ENCODE measurements around the gene BLCAP.

BLCAP gene

DNA sequence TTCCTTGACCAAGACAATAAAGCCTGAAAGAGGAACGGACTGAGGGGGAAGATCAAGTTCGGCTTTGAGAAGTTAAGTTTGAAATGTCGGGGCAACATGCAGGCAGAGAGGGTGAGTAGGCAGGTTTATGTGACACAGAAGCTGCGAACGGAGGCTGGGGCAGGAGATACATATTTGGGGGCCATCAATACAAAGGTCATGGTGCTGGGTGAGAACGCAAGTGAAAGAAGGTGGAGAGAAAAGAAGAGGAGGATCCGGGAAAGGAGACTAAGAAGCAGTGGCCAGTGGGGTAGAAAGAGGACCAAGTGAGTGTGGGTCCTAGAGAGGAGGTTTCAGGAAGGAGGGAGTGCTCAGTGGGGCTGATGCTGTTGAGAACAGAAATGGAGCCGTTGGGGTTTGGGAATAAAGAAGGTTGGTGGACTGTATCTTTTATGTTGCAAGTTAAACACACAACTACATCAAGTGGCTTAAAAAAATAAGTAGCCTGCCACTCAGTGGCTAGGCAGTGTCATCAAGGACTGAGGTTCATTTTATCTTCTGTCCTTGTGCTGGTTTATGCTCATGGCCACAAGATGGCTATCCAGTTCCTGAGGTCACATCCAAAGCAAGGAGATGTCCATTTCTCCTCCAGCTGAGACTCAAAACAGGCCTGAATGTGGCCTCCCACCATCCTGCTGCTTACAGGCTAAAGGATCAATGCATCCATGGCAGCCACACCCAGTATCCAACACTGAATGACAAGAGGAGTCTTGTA, 1.7 kb upstream of the BLCAP start:
- no peak for FAIRE-seq

DNA sequence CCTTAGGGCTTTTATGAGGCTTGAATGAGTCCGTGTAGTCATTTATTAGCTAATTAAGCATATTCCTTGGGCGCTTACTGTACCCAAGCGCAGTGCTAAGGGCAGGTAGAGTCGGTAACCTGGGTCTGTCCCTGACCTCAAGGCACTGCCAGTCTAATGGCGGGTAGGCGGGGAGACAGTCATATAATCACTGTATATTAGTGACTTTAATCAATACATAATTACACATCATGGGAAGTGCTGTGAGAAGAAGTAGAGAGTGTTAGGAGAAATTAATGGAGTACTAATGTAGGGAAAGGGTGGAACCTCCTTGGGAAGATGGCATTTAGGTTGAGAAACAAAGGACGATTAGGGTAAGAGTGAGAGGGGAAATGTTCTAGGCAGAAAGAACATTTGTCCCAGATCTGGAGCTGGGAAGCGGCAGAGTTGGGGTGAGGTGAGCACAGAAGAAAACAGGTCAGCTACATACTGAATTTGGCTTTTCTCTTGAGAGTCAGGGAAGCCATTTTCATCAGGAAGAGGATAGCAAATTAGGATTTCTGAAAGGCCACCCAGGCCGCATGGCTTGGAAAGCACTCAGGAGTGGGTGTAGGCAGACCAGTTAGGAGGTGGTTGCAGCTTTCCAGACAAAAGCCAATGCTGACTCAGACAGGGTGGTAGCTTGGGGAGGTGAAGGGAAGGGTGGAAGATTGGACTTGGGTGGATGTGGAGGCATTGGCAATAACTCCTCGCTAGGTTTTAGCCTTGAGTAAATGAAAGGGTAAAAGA, 954 bp upstream of the BLCAP start:
- no peak for FAIRE-seq

DNA sequence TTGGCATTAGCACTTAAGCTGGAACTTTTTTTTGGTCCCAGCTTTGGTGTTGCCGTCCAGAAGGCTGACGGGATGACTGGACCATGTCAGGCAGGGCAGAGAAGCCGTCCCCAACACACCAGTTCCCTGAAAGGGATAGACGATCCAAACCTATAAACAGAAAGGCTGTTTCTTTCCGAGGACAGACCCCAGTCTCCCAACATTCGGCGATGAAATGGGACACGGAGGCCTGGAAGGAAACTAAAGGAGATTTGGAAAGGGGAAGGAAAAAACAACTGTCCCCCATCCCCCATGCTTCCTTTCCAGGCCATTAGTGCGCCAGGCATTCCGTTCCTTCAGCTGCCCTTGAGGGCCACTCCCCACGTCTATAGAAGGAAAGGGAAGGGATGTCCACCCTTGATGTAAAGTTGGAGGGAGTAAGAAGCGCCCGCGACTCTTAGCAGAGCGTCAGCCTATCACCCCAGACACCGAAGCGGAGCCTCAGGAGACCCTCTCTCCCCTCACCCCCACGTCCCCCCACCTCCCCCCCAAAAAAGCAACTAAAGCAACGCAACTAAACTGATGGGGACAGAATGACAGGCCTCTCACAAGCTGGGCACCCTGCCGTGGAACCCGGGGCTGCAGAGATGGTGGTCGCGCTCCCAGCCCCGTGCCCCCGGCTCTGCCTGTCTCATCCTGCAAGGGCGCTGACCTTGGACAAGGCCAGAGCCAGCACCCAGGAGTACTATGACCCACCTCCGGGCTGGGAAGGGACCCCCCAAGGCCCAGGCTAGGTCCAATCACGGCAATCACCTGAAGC, 638 bp downstream of the BLCAP start:
- FAIRE-seq = no peak

DNA sequence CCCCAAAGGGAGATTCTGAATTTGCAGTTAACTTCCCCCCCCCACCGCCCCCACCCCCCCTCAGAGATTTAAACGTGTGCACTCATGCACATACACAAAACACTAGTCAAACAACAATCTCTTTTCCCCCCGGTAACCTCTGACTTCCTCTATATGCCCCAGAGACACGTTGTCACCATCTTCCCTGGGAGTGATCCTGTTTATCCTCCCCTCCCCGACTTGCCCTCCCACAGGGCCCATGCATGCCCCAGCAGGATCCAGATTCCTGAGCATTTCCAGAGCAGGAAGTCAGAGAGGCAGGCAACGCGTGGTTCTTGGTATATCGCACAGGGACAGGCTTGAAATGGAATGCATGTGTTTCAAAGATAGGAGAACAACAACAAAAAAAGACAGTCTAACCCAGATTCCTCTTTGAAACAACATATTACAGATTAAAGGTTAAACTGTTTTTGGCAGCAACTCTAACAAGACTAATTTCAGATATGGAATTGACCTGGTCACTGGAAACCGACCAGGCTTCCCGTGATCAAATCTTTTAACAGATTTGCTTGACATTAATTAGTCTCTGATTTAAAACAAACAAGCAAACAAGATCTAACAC, 1.3 kb downstream of the BLCAP start:
- FAIRE-seq = no peak

DNA sequence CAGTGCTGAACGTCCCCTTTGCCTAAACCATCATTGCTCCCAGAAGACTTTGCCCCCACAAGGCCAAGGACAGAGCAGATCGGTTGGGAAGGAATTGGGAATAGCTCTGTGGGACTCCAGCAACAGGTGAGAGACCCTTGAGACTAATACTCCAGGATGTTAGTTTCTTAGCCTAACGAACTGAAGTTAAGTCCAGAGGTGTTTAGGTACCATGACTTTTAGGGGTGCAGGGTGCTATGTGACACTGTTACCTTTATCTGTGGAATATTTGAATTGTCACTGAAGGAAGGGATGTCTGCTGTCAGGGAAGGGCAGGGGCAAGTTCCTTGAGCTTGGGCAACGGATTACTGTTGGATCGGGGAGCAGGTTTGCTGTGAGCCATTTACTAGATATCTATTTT, 1.9 kb downstream of the BLCAP start:
- FAIRE-seq = no peak

DNA sequence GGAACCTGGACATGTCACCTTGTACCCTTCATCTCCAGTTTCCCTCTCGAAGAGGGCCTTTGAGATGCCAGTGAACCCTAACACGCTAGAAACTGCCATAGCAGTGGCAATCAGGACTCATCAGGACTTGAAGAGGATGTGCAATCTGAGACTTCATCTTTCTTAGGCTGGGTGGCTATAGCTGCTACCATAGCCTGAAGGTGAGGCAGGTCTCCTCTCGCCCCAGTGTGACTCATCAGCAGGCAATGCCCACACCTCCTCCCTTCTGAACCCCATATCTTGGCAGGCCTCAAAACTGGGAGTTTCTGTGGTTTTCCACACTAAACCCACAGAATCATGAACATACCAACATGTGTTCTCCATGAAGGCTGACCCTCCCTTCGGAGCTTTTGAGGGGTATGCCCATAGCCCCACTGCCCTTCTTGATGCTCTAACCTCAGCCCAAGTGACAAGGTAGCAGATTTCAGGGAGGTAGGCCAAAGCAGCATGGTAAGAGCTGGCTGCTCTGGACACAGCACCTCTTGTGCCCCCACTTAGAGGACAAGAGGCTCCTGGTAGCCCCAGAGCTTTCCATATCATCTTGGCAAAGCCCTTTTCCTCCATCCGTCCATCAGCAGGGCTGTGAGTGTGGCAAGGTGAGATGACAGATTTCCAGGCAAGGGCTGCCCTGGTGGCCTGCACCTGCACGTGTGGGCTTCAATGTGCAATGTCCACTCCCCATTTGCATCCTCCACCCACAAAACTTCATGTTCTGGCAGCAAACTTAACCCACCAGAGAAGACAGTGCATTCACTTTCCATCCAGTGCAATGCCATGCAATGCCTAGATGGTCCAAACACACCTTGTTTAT, 2.6 kb downstream of the BLCAP start:
- no peak for FAIRE-seq

DNA sequence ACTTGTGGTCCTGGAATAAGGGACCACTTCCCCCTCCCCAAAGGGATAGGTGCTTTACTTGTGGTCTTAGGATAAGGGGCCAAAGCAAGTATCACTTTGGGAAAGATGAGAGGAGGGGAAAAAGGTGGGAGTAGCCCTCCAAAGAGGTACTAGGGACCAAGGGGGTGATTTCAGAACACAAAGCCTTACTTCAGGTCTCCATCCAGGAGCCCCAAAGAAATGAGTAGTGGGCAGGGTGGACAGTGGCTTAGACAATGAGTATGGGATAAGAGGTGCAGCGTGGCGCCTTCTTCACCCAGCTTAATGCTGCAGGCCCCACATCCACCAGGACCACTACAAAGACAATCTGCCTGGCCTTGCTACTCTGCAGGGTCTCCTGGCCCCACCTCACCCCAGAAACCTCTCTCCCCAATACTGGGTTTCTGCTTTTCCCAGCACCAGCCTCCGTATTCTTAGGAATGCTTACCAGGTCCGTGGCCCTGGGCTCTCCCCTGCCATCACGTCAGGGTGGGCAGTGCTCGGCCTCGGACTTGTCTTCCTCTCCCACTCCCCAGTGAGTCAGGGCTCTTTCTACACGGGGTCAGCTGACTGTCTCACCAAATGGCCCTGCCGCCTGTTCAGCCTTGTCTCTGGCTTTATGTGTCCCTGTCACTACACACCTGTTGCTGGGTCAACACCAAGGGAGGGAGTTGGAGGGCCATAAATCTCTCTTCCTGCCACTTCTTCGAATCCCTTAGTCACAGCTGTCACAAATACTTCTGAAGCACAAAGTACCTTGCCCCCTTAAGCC, 3.6 kb downstream of the BLCAP start:
- FAIRE-seq = no peak

DNA sequence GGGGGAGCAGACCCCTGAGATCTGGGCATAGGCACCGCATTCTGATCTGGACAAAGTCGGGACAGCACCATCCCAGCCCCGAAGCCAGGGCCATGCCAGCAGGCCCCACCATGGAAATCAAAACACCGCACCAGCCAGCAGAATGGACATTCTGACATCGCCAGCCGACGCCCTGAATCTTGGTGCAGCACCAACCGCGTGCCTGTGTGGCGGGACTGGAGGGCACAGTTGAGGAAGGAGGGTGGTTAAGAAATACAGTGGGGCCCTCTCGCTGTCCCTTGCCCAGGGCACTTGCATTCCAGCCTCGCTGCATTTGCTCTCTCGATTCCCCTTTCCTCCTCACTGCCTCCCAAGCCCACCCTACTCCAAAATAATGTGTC, 4.7 kb downstream of the BLCAP start:
- no peak for FAIRE-seq

DNA sequence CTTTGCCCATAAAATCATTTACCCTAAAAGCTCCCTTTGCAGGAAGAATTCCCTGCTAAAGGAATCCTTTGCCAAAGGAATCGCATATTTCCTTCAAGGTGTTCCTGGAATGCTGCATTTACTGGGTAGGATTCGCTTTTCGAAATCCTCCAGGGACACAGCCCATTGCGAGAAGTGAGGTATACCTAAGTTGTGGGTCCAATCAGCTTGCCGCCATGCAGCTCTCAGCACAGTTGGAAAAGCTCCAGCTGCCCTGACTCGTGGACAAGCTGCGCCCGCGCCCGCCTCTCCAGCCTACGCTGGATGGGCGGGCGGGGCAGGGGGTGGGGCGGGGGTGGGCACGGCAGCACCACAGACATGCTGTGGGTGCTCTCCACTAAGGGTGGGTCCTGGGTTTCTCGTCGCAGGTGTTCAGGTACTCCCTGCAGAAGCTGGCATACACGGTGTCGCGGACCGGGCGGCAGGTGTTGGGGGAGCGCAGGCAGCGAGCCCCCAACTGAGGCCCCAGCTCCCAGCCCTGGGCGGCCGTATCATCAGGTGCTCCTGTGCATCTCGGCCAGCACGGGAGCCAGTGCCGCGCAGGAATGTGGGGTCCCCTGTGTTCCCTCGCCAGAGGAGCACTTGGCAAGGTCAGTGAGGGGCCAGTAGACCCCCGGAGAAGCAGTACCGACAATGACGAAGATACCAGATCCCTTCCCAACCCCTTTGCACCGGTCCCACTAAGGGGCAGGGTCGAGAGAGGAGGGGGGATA, 5.2 kb downstream of the BLCAP start:
- FAIRE-seq = no peak

DNA sequence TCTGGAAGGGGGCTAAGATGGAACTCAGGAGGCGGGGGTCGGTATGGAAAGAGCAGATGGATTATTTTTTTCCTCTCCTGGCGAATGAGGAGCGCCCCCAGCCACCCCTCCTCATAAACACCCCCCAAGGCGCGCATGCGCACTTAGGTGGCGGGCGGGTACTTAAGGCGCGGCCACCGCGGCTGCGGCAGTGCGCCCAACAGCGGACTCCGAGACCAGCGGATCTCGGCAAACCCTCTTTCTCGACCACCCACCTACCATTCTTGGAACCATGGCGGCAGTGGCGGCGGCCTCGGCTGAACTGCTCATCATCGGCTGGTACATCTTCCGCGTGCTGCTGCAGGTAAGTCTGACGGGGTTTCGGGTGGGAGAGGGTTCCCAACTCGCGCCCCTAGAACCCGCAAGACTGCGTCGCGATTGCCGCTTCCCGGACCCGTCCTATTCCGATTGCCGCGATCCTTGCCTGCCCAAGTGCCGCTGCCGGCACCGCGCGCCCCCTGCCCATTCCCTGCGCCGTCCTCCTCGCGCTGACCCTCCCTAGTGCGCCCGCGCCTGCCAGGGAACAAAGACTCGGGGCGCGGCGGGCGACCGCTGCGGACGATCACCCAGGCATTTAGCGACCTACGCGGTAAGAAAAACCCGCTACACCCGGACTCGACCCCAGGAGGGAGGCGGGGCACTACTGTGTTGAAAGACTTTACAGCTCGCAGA, 6.5 kb downstream of the BLCAP start, which contains the start of gene NNAT:
Gene NNAT (plus strand): TSS at position 190 of the 711 bp plus-strand sequence. CDS start 82 bp downstream, at position 272.
- no peak for FAIRE-seq

DNA sequence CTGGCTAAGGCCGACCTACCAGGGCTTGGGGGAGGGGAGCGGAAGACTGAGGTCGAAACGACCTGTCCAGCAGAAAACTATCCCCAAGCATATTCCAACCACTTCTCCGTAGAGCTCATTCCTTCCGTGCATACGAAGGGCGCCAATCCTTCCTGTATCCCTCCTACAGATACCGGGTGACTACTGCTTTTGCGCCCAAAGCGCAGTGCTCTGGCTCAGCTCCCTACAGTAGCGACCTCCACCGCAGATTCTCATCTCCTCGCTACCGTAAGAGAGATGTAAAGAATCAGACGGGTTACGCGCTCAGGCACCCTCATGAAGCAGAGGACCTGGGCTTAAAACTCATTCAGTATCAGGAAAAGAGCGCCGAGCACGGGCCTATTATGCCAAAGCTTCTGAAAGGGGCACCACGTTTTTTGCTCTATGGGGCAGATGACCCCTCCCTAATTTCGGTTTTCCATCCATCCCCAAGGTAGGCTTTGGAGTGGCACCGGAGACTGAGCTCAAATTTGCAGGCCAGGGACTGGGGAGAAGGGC, 7.2 kb downstream of the BLCAP start:
- no peak for FAIRE-seq

DNA sequence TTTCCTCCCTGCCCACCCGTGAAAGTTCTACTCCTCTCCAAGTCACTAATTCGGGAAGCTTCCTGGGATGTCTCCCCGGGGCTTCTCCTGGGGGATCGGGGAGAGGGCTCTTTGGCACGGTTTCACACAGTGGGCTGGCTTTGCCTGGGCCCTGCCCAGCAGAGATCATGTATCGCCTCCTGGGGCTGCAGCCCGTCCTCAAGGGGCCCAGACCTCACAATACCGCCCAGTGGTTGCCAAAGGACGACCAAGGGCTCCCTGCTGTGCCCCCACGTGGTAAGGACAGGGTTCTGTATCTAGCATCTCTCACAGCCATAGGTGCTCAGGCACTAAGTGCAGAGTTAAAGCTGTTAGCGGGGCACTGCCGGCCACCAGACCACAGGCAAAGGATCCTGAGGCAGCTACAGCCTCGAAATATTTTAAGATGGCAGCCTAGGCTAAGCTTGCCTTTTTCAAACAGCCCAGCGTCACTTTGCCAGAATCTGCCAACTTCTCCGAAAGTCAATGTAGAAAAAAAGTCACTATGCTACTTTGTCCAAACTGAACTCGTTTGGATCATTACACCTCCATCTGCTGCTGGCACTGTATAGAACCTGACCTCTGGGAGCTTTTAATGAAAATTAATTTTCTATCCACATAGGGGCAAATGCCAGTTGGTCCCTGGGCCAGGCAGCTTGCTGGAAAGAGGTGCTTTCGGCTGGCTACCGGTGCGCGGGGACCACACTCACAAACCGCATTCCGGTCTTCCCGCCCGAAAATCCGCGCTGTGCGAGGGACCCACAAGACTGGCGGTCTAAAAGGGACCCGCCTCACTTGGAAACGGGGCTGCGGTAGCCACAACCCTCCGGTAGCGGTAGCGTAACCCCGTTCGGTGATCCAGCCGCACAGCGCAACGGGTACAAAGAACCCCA, 7.9 kb downstream of the BLCAP start:
- no peak for FAIRE-seq

DNA sequence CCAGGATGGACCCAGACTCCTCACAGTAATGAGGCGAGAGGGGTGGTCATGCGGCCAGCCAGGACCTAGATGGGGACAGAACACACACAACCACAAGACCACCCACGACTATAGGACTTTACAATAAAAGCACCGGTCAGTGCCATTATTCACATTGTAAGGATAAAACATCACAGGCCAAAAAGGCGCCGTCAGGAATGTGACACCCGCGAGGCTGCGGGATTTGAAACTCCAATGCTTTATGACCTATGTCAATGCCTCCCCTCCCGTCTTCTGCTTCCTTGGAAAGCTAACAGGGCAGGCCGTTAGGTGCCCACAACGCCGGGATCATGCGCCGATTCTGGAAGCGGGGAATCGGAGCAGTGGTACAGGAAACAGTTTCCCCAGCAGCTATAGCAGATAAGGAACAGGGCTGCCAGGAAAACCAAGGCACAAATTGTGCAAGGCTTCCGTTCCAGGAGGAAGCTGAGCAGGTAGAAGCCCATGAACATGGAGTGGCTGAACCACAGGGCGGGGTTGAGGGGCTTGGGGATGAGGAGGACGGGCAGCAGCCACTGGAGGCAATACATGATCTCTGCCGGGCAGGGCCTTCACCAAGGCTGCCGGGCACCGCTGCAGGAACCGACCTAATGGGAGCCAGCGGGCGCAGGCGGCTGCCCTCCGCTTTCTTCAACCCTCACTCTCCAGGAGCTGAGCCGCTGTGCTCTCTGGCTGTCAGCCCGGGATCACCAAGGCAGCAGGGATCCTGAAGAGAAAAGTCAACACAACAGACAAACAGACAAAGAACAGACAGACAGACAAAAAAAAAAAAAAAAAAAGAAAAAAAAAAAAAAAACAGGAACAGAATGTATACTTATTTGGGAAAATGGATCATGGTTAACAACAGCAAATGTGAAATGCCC, 8.8 kb downstream of the BLCAP start:
- no peak for FAIRE-seq

DNA sequence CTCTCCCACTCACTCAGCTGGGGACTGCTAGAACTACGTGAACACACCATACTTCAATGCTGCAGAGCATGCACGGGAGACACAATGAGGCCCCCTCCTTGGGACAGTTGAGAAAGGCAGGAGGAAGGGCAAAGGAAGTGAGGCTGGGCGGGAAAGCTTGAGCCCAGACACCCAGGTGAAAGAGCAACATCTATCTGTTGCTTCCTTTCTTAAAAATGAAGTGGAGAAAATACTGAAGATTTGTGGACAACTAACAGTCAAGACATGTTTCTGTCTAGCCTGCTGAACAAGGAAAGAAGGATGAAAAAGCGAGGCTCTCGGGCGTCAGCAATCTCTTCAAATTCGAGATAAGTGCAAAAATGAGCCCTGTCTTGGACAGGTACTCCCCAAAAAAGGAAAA, 9.6 kb downstream of the BLCAP start:
- no peak for FAIRE-seq

DNA sequence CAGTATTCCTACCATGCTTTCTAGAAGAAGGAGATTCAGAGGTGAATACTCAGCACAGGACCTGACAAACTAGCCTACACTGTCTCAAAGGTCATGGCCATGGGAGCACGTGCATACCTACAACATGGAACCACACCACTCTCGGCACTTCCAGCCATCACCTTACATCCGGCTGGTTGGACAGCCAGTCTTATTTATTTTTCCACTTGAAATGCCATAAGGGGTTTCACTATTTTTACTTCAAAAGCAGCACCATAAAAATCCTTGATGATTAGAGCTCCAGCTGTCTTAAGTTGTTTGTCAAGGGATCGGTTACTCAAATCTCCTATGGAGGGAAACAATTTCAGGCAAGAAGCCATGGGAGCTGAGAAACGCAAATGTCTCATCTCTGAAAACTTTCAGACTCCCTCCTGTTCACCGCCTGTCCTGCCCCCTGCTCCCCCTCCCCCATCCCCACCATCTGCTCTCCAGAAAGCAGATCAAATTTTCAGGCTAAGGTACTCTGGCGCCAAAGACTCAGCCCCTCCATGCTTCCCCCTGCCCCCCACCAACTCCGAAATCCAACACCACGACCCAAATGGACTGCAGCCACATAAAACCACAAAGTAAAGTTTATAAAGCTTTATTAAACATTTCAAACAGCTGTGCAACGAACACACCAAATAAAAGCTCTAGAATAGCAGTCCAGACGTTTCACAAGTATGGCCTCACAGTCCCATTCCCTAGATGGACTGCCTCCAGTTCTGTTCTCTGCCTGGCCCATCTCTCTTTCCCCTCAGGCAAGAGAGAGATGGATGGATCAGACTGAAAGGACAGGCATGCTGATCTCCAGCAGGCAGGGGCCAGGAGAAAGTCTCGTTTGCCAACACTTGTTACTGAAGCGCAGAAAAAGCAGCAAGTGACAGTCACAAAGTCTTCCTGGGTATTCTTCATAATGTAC, 10.6 kb downstream of the BLCAP start:
- FAIRE-seq = no peak

DNA sequence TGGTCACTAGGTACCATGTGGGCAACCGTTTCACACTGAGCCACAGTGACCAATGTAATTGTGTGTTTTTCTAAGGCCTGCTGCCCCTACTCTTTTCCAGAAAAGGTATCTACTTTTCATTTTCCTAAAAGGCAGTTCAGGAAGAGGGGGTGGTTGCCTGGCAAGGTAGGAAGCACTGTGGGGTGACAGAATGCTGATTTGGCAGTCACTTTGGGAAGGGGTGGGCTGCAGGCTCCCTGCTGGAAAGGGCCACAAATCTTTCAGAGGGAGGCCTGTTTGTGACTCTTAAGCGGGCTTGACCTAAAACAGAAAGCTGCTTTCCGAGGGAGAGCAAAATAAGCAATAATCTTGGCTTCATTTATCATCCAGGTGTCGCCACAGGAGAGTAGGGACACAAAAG, 11.8 kb downstream of the BLCAP start:
- FAIRE-seq = no peak
